Pancreas (tissue), 10 donors: ENCODE results near the gene LHPP. TPM values are rescaled to one million over a fixed set of nuclear protein-coding genes. Genes with fewer than 3 reads are reported as not detected.

Source experiments
- ATAC-seq, 4 donors: fragments of 200-7000 bp; cut with Tn5 transposase; one replicate each; pipeline versions ENCODE4 v1.8.0 to v1.9.1; 2020; ENCODE audit warnings: mild to moderate bottlenecking in 4 of 4, moderate library complexity in 4 of 4
- DNase-seq, 6 donors: peaks; one replicate each; pipeline ENCODE4 v3.0.0-alpha.2; 2020
- FAIRE-seq: peaks from 2 replicates; lab custom pipeline; 2012; peaks lifted over from hg19 to GRCh38; lab: Jason Lieb, UNC
- H3K27ac ChIP-seq, 4 donors: fragments of 200-600 bp; sonication (generic); 1 replicate in 3 of 4; 2 replicates in 1 of 4; pipeline versions ENCODE4 v1.5.0 to v1.8.0; 2020
- H3K27me3 ChIP-seq, 4 donors: fragments of 200-600 bp; one replicate each; pipeline ENCODE4 v1.8.0; 2021
- H3K36me3 ChIP-seq, 3 donors: fragments of 200-600 bp; sonication (generic) in 1 of 3; one replicate each; pipeline versions ENCODE4 v1.5.0 to v1.8.0; 2020 to 2021
- H3K4me1 ChIP-seq, 3 donors: fragments of 200-600 bp; one replicate each; pipeline ENCODE4 v1.8.0; 2021
- H3K4me3 ChIP-seq, 4 donors: fragments of 200-600 bp; sonication (generic) in 2 of 4; one replicate each; pipeline versions ENCODE4 v1.5.0 to v1.8.0; 2020 to 2021
- H3K9me3 ChIP-seq, 4 donors: fragments of 200-600 bp; one replicate each; pipeline ENCODE4 v1.8.0; 2021
- CTCF ChIP-seq, 4 donors: fragments of 200-600 bp; sonication (generic) in 3 of 4; IDR thresholded peaks; one replicate each; pipeline versions ENCODE4 v1.5.0 to v1.8.0; 2021; ENCODE audit warnings: antibody characterized with exemption in 4 of 4
- WGBS, 2 donors: extraction: QIAGEN DNeasy Blood & Tissue Kit; methylation state at CpG; one replicate each; pipeline ENCODE4 v1.1.7; 2013; 5-methylcytosine and 5-hydroxymethylcytosine counted together
- intact Hi-C, 3 donors: fragments of 100-400 bp; cut with DNase I; formaldehyde crosslinking; loops; one replicate each; pipeline versions ENCODE4 v1.11.1 to v1.14.2; 2022
- polyA plus RNA-seq, 2 donors: library from polyadenylated mRNA; stranded (reverse); fragments of 200-250 nt; gene quantifications; one replicate each; pipeline ENCODE4 v1.2.3, GENCODE V29; 2013
- total RNA-seq, 6 donors: library from RNA; stranded (reverse); fragmentation: NEBNext Ultra II Directional in 4 of 6; extraction: Animal tissue kit (Norgen Biotek cat#: 25700) in 4 of 6; gene quantifications; one replicate each; pipeline versions ENCODE4 v1.2.1 to v1.2.4, GENCODE V29; 2021 to 2023
- donor health status: healthy with polysubstance abuse.
- donor health status: DM: no; HTN: no; CAD: no; lungs with moderate emphysema.
- donor health status: DM: no; HTN: no; CAD: no.
- donor health status: control.
- donor health status: control.
- donor health status: Bipolar disorder and iron deficiency.
- donor health status: DM: yes; HTN: yes; CAD: no.
- donor health status: DM: no; HTN: no; CAD: no.
- donor health status: DM: no; HTN: no; CAD: no.
- donor health status: DM: yes; HTN: yes; CAD: no.

The LHPP gene
- total and polyA plus RNA-seq, 8 donors = 5.3 to 10.8 (median 7.8) TPM

GRCh38 chr10:124577651-124578050 is 116.0 kb downstream of the LHPP start:
- intact Hi-C loops = no loop called here
- FAIRE-seq (no peak), DNase-seq (no peak), ATAC-seq (no peak)
- Histone ChIP-seq H3K27me3 (no peaks in the 10 kb centered on the region), H3K27ac (no peak overlapping the region), H3K4me3 (no peak overlapping the region), H3K36me3 (no peaks in the 10 kb centered on the region), H3K4me1 (no peaks in the 10 kb centered on the region), H3K9me3 (no peaks in the 10 kb centered on the region)
- WGBS, 2 donors = 86 to 94% methylated on average over 3 of the region's 3 CpGs
- no peak for TF ChIP-seq CTCF (IDR thresholded peaks at IDR 0.05)

GRCh38 chr10:124578231-124579010 is 116.8 kb downstream of the LHPP start:
- Histone ChIP-seq H3K4me1 (no peaks in the 10 kb centered on the region), H3K9me3 (no peaks in the 10 kb centered on the region), H3K4me3 (no peak overlapping the region), H3K27ac (no peak overlapping the region), H3K36me3 (no peaks in the 10 kb centered on the region), H3K27me3 (no peaks in the 10 kb centered on the region)
- 90% methylated on average over 20 to 23 of the region's 23 CpGs for WGBS, 2 donors
- DNase-seq (no peak), ATAC-seq (no peak), FAIRE-seq (no peak)
- intact Hi-C loops = no loop called here
- no peak for TF ChIP-seq CTCF (IDR thresholded peaks at IDR 0.05)

GRCh38 chr10:124579011-124579399 is 117.4 kb downstream of the LHPP start:
- ATAC-seq (no peak), DNase-seq (no peak), FAIRE-seq (no peak)
- Histone ChIP-seq H3K36me3 (no peaks in the 10 kb centered on the region), H3K9me3 (no peaks in the 10 kb centered on the region), H3K27me3 (no peaks in the 10 kb centered on the region), H3K27ac (no peak overlapping the region), H3K4me3 (no peak overlapping the region), H3K4me1 (no peaks in the 10 kb centered on the region)
- WGBS, 2 donors = 87 to 88% methylated on average over 16 of the region's 16 CpGs
- intact Hi-C loops = no loop called here
- no peak for TF ChIP-seq CTCF (IDR thresholded peaks at IDR 0.05)

GRCh38 chr10:124586142-124586541 is 124.5 kb downstream of the LHPP start:
- intact Hi-C loops = no loop called here
- no peak for DNase-seq
- WGBS, 2 donors = 84 to 95% methylated on average over 3 of the region's 3 CpGs

More at GRCh38 chr10:124586142-124586541, 124.5 kb downstream of the LHPP start:
- H3K27me3 ChIP-seq = no peaks in the 10 kb centered on the region
- ATAC-seq (no peak), FAIRE-seq (no peak)
- no peak for TF ChIP-seq CTCF (IDR thresholded peaks at IDR 0.05)
- no peaks in the 10 kb centered on the region for H3K9me3 ChIP-seq
- H3K4me3 ChIP-seq = no peak overlapping the region
- H3K27ac ChIP-seq = no peak overlapping the region
- no peaks in the 10 kb centered on the region for H3K36me3 ChIP-seq
- H3K4me1 ChIP-seq = peaks cover 5 to 15% (median 12%) of the 10 kb centered on the region in 3 donors
